H7 (cell line): Measurements from ENCODE around the gene THY1. TPM values are rescaled to one million over a fixed set of nuclear protein-coding genes. Genes with fewer than 3 reads are reported as not detected.
"Not testable (repeated sequence)": the region's sequence is repeated elsewhere in the genome, so short reads cannot be mapped to it uniquely, and the experiment has no call there.

Experiments
- DNase-seq: peaks from one replicate; pipeline ENCODE4 v3.0.0; 2012
- H3K27me3 ChIP-seq: 2 replicates; pipeline ENCODE4 v1.6.0; 2011; ENCODE audit warnings: mild to moderate bottlenecking, low read length; ENCODE audit not compliant: control insufficient read depth, insufficient read depth
- H3K36me3 ChIP-seq: replicated peaks from 2 replicates; pipeline ENCODE4 v1.5.1; 2011; ENCODE audit warnings: low read length; ENCODE audit not compliant: control insufficient read depth, insufficient read depth
- H3K4me3 ChIP-seq: 2 replicates; pipeline ENCODE4 v1.5.1; 2011; ENCODE audit warnings: low read depth, mild to moderate bottlenecking, control low read depth, low read length, moderate library complexity; ENCODE audit not compliant: insufficient read depth
- total RNA-seq: library from RNA; depleted of rRNA; stranded (reverse); fragments of >200 nt; shearing (Covaris generic); gene quantifications from 2 replicates; pipeline ENCODE4 v1.2.3, GENCODE V29; 2014

THY1 gene
- total RNA-seq, 1 experiment from 2014 or later = 319 TPM

DNA sequence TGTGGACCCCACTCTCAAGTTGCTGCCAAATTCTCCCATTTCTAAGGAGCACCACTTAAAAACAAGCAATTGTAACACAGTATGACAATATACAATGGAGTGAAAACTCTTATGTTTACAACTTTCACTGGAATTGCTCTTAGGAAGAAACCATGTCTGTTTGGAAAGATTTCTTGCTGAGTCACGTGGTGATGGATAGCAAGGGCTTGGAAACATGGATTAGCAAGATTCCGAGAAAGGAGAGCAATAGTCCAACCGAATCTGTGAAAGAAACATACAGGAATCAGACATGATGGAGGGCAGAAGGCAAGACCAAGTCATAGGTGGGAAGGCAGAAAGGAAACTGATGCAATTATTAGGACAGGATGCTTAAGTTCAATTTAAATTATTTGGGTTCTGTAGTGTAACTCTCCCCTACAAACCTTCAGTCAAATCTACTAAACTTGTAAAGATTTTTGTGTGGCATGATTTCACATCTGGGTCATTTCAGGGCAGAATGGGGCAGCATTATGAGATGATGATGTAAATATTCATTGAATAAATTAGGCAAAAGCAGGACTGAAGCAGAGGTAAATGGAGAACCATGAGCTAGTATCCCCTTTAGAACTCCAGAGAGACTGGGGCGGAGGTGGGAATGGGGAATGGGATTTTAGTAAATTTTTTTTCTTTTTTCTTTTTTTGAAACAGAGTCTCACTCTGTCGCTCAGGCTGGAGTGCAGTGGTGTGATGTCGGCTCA is 27.8 kb upstream of the THY1 start:
- no peaks in the 10 kb centered on the region for H3K27me3 ChIP-seq
- no peak for DNase-seq
- H3K4me3 ChIP-seq = no peak overlapping the region
- H3K36me3 ChIP-seq = no peaks in the 10 kb centered on the region

DNA sequence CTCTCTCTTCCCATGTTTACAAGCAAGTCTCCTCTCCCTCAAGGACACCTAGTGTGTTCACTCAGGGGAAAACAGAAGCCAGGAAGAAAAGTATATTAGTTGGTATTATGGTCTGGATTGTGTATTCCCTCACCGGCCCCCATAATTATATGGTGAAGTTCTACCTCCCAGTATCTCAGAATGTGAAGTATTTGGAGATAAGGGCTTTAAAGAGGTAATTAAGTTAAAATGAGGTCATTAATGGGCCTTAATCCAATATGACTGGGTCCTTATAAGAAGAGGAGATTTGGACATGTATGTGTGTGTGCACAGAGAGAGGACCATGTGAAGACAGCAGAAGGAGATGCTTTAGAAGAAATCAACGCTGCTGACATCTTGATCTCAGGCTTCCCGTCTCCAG is 26.5 kb upstream of the THY1 start:
- Histone ChIP-seq H3K36me3 (no peaks in the 10 kb centered on the region), H3K27me3 (no peaks in the 10 kb centered on the region), H3K4me3 (no peak overlapping the region)
- DNase-seq = no peak

DNA sequence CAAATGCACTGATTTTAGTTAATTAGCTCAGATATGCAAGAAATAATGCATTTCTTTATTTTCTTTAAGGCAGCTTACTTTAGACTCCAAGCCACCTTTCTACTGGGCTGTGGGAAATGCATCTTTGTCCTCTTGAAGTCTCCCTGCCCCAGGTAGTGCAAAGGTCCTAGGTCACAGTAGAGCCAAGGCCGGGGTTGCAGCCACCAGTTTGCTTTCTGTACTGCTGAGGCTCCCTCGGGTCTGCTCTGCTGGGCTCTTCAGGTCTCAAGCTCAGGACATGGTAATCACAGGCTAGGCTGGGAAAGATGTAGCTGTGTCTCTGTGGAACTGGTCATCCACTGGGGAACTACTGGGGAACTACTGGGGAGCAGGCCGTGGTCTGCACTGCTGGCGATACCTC is 25.4 kb upstream of the THY1 start:
- no peaks in the 10 kb centered on the region for H3K36me3 ChIP-seq
- H3K27me3 ChIP-seq = no peaks in the 10 kb centered on the region
- H3K4me3 ChIP-seq = no peak overlapping the region
- DNase-seq = no peak

DNA sequence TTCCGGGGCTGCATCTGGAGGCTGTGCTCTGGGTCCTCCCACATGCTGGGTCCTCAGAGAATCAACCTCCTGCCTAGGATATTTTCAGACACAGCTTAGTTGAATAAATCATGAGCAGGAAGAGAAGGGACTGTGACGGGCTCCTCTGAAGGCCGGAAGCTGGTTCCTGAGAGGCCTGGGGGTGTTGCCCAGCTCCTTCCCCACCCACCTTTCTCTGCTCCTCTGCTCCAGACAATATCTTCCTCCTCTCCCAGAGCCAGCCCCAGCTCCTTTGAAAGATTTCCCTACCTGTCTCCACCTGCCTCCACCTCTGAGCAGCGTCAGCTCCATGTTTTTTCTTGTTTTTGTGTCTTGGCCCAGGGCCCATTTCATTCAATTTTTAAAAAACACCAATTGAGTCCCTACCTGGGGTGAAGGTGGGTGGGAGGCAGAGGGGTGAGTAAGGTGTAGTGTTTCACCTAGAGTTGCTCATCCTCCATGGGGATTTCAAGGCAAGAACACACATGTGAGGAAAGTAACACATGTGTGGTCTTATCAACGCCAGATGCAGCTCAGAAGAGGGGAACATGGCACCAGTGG is 24.8 kb upstream of the THY1 start:
- H3K4me3 ChIP-seq = no peak overlapping the region
- DNase-seq = no peak
- H3K36me3 ChIP-seq = no peaks in the 10 kb centered on the region
- H3K27me3 ChIP-seq = no peaks in the 10 kb centered on the region

DNA sequence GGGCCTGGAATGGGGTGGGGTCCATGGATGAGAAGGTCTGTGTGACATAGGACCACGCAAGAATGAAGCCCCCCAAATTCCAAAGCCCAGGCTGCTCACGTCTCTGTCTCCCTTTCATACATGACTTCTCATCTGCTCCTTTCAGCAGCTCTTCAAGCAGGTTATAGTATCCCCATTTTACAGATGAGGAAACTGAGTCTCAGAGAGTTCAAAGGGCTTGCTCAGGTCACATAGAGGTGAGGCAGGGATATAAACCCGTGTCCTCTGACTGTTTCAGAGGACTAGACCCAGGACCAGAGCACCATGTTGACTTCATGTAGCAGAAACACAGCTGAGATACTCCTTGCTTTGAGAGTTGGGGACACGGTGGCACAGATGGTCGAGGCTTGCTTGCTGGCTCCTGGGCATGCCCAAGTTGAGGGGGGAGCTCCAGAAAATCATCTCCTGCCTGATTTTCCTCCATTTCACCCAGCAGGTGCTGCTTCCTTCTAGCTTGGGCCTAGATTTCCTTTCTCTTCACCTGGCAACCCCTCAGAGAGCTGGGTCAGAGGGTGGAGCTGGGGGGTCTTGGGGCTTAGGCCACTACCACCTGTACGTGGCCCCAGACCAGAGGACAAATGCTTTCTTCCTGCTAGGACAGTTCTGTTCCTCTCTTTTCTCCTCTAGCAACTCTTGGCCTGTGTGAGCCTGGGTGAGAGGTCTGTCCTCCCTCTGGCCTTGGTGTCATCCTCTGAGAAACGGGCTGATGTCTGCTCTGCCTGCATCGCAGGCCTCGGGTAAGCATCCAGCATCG is 24.1 kb upstream of the THY1 start:
- Histone ChIP-seq H3K36me3 (no peaks in the 10 kb centered on the region), H3K27me3 (no peaks in the 10 kb centered on the region), H3K4me3 (no peak overlapping the region)
- DNase-seq = no peak

DNA sequence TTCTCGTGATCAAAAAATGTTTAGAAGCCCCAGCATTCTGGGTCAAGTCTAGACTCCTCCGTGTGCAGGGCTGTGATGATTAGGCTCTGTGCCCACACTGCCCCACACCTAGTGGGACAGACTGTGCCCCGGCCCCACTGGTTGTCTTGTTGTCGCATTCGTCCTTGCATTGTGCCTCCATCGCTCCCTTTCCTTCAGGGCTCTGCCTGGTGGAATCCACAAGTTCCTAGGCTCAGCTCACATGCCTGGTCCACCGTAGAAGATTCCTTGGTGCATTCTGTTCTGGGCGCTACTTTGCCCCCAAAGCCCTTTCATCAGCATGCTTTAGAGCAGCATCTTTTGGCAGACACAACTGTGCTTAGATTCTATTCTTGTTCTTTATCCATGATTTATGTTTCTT is 23.5 kb upstream of the THY1 start:
- no peak for DNase-seq
- Histone ChIP-seq H3K27me3 (no peaks in the 10 kb centered on the region), H3K4me3 (no peak overlapping the region), H3K36me3 (no peaks in the 10 kb centered on the region)

DNA sequence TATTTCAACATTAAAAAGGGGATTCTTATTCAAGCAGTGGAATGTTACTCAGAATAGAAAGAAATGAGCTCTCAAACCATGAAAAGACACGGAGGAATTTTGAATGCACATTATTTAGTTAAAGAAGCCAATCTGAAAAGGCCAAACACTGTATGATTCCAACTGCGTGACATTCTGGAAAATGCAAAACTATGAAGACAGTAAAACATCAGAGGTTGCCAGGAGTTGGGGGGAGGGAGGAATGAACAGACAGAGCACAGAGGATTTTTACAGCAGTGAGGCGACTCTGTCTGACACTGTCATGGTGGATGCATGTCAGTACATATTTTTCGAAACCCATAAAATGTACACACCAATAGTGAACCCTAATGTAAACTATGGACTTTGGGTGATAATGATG is 22.9 kb upstream of the THY1 start:
- Histone ChIP-seq H3K4me3 (no peak overlapping the region), H3K36me3 (no peaks in the 10 kb centered on the region), H3K27me3 (no peaks in the 10 kb centered on the region)
- no peak for DNase-seq

DNA sequence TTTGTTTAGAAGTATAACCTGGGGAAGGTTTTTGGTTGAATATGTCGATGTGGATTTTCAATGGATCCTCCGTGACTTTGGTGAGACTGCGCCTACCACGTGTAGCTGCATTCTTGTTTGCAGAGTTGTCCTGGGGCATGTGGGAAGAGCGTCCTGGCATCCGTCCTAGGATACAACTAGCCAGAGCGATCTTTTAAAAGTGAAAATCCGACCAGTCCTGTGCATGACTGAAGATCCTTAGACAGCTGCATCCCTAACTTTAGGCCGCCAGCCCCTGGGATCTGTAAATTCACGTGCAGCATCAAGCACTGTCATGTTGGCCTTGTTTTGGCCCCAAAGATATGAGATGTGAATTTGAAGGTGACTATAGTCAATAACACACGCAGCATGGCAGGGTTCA is 22.4 kb upstream of the THY1 start:
- no peak overlapping the region for H3K4me3 ChIP-seq
- H3K27me3 ChIP-seq = no peaks in the 10 kb centered on the region
- DNase-seq = no peak
- H3K36me3 ChIP-seq = no peaks in the 10 kb centered on the region

DNA sequence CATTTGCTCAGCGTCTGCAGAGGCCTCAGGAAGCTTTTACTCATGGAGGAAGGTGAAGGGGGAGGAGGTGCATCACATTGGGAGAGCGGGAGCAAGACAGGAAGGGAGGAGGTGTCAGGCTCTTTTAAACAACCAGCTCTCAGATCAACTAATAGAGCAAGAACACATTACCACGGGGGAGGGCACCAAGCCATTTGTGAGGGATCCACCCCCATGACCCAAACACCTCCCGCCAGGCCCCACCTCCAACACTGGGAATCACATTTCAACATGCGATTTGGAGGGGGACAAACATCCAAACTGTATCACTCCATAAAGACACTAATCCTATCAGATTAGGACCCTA is 18.9 kb upstream of the THY1 start:
- Histone ChIP-seq H3K4me3 (no peak overlapping the region), H3K36me3 (no peaks in the 10 kb centered on the region), H3K27me3 (no peaks in the 10 kb centered on the region)
- no peak for DNase-seq

DNA sequence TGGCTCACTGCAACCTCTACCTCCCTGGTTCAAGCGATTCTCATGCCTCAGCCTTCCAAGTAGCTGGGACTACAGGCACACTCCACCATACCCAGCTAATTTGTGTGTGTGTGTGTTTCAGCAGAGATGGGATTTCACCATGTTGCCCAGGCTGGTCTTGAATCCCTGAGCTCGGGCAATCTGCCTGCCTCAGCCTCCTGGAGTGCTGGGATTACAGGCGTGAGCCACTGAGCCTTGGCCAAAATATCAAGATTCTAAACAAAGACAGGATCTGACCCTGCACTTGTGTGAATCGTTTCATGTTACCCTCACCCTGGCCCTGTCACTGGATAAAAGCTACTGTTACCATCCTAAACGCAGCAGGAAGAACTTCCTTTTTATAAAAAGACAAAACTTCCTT is 15.6 kb upstream of the THY1 start:
- no peak overlapping the region for H3K4me3 ChIP-seq
- H3K36me3 ChIP-seq = no peaks in the 10 kb centered on the region
- H3K27me3 ChIP-seq = no peaks in the 10 kb centered on the region
- DNase-seq = no peak

DNA sequence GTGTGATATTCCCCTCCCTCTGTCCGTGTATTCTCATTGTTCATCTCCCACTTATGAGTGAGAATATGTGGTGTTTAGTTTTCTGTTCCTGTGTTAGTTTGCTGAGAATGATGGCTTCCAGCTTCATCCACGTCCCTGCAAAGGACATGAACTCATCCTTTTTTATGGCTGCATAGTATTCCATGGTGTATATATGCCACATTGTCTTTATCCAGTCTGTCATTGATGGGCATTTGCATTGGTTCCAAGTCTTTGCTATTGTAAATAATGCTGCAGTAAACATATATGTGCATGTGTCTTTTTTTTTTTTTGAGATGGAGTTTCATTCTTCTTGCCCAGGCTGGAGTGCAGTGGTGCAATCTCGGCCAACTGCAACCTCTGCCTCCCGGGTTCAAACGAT is 14.5 kb upstream of the THY1 start:
- H3K36me3 ChIP-seq, H3K4me3 ChIP-seq, DNase-seq, H3K27me3 ChIP-seq: not testable (repeated sequence)

DNA sequence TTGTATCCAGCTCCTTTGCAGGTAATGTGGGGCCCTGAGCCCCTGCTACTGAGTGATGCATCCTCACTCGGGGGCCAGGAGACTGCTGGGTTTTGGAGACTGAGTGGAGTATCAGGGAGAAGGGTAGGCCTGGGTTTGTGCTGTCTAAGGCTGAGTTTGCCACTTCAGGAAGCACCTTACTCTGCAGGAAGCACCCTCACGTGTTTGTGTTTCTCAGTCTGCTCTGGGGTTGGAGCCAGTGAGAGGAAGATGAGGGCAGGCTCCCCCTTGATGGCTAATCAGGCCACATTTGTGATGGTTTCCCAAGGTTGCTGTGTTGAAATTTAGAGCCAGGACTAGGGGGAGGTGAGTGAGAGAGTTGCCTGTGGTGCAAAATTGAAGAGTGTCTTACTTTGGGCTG is 13.7 kb upstream of the THY1 start:
- DNase-seq = no peak
- Histone ChIP-seq H3K27me3 (no peaks in the 10 kb centered on the region; the same call in 1 of the 2 replicates), H3K4me3 (no peak overlapping the region), H3K36me3 (no peaks in the 10 kb centered on the region)

DNA sequence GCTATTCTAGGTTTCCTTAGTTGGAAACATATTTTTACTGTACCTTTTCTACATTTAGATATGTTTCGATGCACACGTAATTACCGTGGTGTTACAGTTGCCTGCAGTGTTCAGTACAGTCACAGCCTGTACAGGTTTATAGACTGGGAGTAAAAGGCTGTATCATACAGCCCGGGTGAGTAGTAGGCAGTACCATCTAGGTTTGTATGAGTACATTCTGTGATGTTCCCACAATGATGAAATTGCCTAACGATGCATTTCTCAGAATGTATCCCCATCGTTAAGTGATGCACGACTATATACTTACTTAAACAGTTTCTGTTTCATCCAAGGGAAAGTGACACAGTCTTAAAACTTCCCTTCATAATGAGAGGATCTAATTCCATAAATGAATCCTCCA is 13.1 kb upstream of the THY1 start:
- Histone ChIP-seq H3K27me3 (no peaks in the 10 kb centered on the region; the same call in 1 of the 2 replicates), H3K36me3 (no peaks in the 10 kb centered on the region), H3K4me3 (no peak overlapping the region)
- no peak for DNase-seq

DNA sequence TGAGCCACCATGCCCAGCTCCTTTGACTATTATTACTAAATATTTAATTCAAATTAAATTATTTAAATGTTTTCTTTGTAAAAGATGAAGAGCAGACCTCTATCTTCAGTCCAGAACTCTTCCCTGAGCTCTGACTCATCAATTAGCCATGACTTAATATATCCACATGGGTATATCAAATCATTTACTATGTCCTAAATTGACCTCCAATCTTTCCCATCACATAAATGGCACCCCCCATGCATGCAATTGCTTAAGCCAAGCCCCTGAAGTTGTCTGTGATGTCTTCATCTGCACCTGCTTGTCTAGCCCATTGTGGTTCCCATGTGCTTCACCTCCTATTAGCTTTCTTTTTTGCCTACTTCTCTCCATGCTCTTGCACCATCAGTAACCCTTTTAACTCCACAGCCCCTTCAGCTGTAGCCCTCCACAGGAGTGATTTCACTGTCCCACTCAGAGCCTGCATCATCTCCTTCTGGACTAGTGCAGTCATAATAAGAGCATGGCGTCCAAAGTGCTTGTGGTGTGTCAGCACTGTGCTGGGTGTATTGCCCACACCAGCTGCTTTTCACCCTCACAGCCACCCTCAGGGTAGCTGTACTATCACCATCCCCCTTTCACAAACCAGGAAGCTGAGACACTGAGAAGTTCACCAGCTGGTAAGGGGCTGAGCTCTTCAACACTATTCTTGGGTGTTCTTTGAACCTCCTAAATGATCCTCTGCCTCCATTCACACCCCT is 11.8 kb upstream of the THY1 start:
- no peak for DNase-seq
- Histone ChIP-seq H3K36me3 (no peaks in the 10 kb centered on the region), H3K4me3 (no peak overlapping the region), H3K27me3 (no peaks in the 10 kb centered on the region; the same call in 1 of the 2 replicates)

DNA sequence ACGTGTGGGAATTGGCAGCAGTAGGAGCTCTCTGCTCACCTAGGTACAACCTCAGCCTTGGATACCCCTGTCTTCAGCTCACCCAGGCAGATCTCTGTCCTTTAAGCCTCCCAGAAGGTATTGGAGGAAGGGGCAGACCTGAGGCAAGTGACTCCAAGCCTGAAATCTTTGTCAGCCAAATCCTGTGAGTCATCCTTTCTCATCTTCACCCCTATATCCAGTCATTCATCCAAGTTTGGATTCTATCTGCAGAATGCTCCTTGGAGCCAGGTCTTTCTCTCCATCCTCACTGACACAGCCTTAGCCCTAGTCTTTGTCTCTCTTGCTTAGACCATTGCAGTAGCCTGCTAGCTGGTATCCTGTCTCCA is 10.4 kb upstream of the THY1 start:
- Histone ChIP-seq H3K36me3 (no peaks in the 10 kb centered on the region), H3K4me3 (no peak overlapping the region), H3K27me3 (no peaks in the 10 kb centered on the region; the same call in 1 of the 2 replicates)
- no peak for DNase-seq
